HL-60 (cell line): ENCODE measurements around the gene SPTBN1.

Experiments used
- DNase-seq, 2 experiments: peaks; one replicate each; pipeline ENCODE4 v3.0.0-alpha.2; 2010 to 2020; ENCODE audit warnings: low read depth in 1 of 2, low spot score in 1 of 2
- H3K27ac ChIP-seq: fragments of 250-450 bp; sonication (Bioruptor Pico); replicated peaks from 2 replicates; pipeline ENCODE4 v1.5.1; 2020; ENCODE audit warnings: mild to moderate bottlenecking, moderate library complexity
- H3K27me3 ChIP-seq: fragments of 250-450 bp; sonication (Bioruptor Pico); 2 replicates; pipeline ENCODE4 v1.5.1; 2021; ENCODE audit warnings: mild to moderate bottlenecking, moderate library complexity; ENCODE audit not compliant: insufficient read depth, poor library complexity, severe bottlenecking
- H3K4me3 ChIP-seq: replicated peaks from 2 replicates; pipeline ENCODE4 v1.5.1; 2011; ENCODE audit warnings: mild to moderate bottlenecking, control low read depth, low read length; ENCODE audit not compliant: insufficient read depth
- GABPA ChIP-seq: IDR thresholded peaks from 2 replicates; pipeline ENCODE4 v1.6.1; 2012; ENCODE audit warnings: low read depth
- POLR2AphosphoS5 ChIP-seq: IDR thresholded peaks from 2 replicates; pipeline ENCODE4 v1.6.1; 2012; ENCODE audit warnings: low read depth
- SPI1 ChIP-seq: IDR thresholded peaks from 2 replicates; pipeline ENCODE4 v1.6.1; 2012; ENCODE audit warnings: low read depth, mild to moderate bottlenecking, borderline replicate concordance
- TF ChIP-seq, protein P1 (sequence below): IDR thresholded peaks from one replicate; pipeline ENCODE4 v1.5.1; 2011; ENCODE audit warnings: low read length, control low read depth, inconsistent platforms; ENCODE audit not compliant: insufficient read depth
- TF ChIP-seq, protein P2 (sequence below): IDR thresholded peaks from 2 replicates; pipeline ENCODE4 v1.6.1; 2012; ENCODE audit warnings: low read depth; ENCODE audit not compliant: insufficient replicate concordance

SPTBN1 gene

DNA sequence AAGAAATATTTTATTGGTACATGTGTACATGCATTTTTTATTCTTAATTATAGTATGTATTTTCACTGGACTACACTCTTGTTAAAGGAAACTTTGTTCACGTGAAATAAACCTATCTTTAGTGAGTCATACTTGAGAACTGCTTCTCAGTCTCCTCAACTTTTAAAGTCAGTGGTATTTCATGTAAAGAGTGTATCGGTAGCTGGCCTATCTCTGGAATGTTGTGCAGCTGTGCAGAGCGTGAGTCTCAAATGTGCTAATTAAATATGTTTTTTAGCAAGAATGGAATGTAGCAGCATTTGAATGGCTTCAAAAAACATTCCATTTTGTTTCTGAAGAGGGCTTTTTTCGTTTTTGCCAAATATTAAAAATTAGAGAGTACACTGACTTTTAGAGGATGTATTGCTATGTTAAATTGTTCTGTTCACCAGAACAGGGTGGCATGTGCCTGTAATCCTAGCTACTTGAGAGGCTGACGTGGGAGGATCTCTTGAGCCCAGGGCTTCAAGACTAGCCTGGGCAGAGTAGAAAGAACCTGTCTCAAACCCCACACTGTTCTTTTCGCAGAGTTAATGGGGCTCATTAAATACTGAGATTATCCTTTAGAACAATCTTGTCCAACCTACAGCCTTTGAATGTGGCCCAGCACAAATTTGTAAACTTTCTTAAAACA, 14.3 kb downstream of the SPTBN1 start:
- H3K4me3 ChIP-seq, result no peak overlapping the region
- no peak overlapping the region for H3K27ac ChIP-seq
- DNase-seq, result no peak
- no peaks in the 10 kb centered on the region for H3K27me3 ChIP-seq
- no peak for TF ChIP-seq SPI1
- TF ChIP-seq POLR2AphosphoS5, result no peak
- TF ChIP-seq, protein P1, sequence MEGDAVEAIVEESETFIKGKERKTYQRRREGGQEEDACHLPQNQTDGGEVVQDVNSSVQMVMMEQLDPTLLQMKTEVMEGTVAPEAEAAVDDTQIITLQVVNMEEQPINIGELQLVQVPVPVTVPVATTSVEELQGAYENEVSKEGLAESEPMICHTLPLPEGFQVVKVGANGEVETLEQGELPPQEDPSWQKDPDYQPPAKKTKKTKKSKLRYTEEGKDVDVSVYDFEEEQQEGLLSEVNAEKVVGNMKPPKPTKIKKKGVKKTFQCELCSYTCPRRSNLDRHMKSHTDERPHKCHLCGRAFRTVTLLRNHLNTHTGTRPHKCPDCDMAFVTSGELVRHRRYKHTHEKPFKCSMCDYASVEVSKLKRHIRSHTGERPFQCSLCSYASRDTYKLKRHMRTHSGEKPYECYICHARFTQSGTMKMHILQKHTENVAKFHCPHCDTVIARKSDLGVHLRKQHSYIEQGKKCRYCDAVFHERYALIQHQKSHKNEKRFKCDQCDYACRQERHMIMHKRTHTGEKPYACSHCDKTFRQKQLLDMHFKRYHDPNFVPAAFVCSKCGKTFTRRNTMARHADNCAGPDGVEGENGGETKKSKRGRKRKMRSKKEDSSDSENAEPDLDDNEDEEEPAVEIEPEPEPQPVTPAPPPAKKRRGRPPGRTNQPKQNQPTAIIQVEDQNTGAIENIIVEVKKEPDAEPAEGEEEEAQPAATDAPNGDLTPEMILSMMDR, result no peak
- TF ChIP-seq, protein P2, sequence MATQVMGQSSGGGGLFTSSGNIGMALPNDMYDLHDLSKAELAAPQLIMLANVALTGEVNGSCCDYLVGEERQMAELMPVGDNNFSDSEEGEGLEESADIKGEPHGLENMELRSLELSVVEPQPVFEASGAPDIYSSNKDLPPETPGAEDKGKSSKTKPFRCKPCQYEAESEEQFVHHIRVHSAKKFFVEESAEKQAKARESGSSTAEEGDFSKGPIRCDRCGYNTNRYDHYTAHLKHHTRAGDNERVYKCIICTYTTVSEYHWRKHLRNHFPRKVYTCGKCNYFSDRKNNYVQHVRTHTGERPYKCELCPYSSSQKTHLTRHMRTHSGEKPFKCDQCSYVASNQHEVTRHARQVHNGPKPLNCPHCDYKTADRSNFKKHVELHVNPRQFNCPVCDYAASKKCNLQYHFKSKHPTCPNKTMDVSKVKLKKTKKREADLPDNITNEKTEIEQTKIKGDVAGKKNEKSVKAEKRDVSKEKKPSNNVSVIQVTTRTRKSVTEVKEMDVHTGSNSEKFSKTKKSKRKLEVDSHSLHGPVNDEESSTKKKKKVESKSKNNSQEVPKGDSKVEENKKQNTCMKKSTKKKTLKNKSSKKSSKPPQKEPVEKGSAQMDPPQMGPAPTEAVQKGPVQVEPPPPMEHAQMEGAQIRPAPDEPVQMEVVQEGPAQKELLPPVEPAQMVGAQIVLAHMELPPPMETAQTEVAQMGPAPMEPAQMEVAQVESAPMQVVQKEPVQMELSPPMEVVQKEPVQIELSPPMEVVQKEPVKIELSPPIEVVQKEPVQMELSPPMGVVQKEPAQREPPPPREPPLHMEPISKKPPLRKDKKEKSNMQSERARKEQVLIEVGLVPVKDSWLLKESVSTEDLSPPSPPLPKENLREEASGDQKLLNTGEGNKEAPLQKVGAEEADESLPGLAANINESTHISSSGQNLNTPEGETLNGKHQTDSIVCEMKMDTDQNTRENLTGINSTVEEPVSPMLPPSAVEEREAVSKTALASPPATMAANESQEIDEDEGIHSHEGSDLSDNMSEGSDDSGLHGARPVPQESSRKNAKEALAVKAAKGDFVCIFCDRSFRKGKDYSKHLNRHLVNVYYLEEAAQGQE, result no peak
- no peak for TF ChIP-seq GABPA

DNA sequence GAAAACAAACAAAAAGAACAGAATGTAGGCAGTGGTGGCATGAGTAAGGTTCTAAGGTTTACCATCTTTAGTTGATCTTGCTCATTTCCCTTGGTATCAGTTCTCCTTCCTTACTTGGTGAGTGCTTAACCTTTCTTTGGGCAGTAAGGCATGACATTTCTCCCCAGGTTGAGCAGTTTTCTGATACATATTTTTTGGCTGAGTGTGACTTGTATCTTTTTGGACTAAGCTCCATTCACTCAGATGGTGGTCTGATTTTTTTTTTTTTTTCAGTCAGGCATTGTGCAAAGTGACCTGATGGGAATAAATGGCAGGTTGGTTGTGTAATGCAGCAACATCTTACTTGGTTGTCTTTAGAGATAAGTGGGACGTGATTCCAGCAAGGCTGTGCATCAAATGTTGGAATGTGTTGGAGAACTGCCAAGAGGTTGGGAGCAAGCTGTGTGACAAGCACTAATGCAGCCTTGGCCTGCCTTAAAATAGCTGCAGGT, 15.1 kb downstream of the SPTBN1 start:
- no peak for DNase-seq

DNA sequence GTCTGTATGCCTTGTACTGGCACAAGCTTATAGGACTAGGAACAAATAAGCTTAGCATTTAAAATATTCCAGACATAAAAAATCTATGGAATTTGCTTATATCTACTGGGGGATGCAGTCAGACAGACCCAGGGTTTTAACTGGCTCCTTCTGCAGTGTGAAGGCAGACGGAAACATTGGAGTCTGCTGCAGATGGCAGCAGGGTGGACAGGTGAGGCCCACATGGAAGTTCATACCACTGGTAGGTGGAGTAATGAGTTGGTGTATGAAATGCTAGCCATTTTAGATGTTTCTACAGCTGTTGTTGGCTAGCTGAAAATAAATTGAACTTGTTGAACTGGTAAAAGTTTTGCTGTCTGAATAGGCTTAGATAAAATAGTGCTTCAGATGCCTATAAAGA, 17.7 kb downstream of the SPTBN1 start:
- Histone ChIP-seq H3K4me3 (no peak overlapping the region), H3K27me3 (no peaks in the 10 kb centered on the region), H3K27ac (no peak overlapping the region)
- TF ChIP-seq, protein P1, result no peak
- no peak for TF ChIP-seq GABPA
- no peak for TF ChIP-seq POLR2AphosphoS5
- TF ChIP-seq, protein P2, result no peak
- no peak for TF ChIP-seq SPI1
- no peak for DNase-seq

More for the DNA sequence above, 15.1 kb downstream of the SPTBN1 start:
- no peak overlapping the region for H3K4me3 ChIP-seq
- H3K27ac ChIP-seq, result no peak overlapping the region
- no peaks in the 10 kb centered on the region for H3K27me3 ChIP-seq
- TF ChIP-seq, protein P2, result no peak
- TF ChIP-seq SPI1 (no peak), POLR2AphosphoS5 (no peak), GABPA (no peak)
- TF ChIP-seq, protein P1, result no peak
